Osteocyte (in vitro differentiated cells): Measurements from ENCODE around the gene DCAF6. TPM values are rescaled to one million over a fixed set of nuclear protein-coding genes. Genes with fewer than 3 reads are reported as not detected.

Experiments
- DNase-seq: peaks from one replicate; pipeline ENCODE4 v3.0.0; 2021; ENCODE audit warnings: mixed read lengths; ENCODE audit not compliant: unreplicated experiment; ENCODE audit errors: extremely low spot score
- H3K27ac Mint-ChIP-seq: one replicate; pipeline ENCODE4 v1.8.0; 2021; ENCODE audit warnings: mild to moderate bottlenecking, mixed read lengths; ENCODE audit not compliant: unreplicated experiment
- H3K27me3 Mint-ChIP-seq: one replicate; pipeline ENCODE4 v1.8.0; 2021; ENCODE audit warnings: mixed read lengths; ENCODE audit not compliant: unreplicated experiment
- H3K36me3 Mint-ChIP-seq: one replicate; pipeline ENCODE4 v1.8.0; 2021; ENCODE audit warnings: mixed read lengths; ENCODE audit not compliant: unreplicated experiment
- H3K4me1 Mint-ChIP-seq: one replicate; pipeline ENCODE4 v1.8.0; 2021; ENCODE audit warnings: mixed read lengths; ENCODE audit not compliant: unreplicated experiment
- H3K4me3 Mint-ChIP-seq: one replicate; pipeline ENCODE4 v1.8.0; 2021; ENCODE audit warnings: mild to moderate bottlenecking, moderate library complexity, mixed read lengths; ENCODE audit not compliant: unreplicated experiment
- H3K9me3 Mint-ChIP-seq: one replicate; pipeline ENCODE4 v1.8.0; 2021; ENCODE audit warnings: mixed read lengths; ENCODE audit not compliant: unreplicated experiment
- total RNA-seq: library from RNA; stranded (reverse); gene quantifications from 2 replicates; pipeline ENCODE4 v1.2.1, GENCODE V29; 2021
- TF ChIP-seq, protein P1 (sequence below): fragments of 200-600 bp; sonication (generic); IDR thresholded peaks from 2 replicates; pipeline ENCODE4 v1.5.0; 2021; ENCODE audit warnings: antibody characterized with exemption, mild to moderate bottlenecking, moderate library complexity

Gene DCAF6
- total RNA-seq, 1 donor from 2014 or later, result 56.8 TPM

DNA sequence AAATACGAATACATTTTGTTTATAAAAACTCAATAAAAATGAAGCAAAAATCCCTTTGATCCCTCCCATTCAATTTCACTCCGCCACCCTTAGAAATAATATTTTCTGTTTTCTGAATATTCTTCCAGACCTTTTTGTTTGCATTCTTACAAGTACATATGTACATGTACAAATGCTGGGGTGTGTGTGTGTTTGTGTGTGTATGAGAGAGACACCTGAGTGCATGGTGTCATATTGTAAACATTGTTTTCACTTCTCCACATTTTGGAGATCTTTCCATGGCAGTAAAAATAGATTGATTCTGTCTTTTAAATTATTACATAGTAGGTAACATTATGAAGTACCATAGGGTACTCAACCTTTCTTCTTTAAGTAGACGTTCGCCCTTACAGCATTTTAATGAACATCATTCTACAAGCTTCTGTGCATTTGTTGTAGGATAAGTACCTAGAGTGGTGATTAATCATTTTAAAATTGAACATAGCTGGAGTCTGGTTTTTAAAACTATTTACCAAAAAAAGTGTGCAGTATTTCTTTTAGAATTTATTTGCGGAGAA is 1.7 kb downstream of the DCAF6 start:
- Mint-ChIP-seq H3K27ac (peak overlapping the region; percentile 90), H3K4me1 (peaks cover 42% of the 10 kb centered on the region), H3K36me3 (no peaks in the 10 kb centered on the region), H3K27me3 (no peaks in the 10 kb centered on the region), H3K9me3 (no peaks in the 10 kb centered on the region), H3K4me3 (peak overlapping the region; percentile 89)
- DNase-seq, result no peak
- TF ChIP-seq, protein P1, sequence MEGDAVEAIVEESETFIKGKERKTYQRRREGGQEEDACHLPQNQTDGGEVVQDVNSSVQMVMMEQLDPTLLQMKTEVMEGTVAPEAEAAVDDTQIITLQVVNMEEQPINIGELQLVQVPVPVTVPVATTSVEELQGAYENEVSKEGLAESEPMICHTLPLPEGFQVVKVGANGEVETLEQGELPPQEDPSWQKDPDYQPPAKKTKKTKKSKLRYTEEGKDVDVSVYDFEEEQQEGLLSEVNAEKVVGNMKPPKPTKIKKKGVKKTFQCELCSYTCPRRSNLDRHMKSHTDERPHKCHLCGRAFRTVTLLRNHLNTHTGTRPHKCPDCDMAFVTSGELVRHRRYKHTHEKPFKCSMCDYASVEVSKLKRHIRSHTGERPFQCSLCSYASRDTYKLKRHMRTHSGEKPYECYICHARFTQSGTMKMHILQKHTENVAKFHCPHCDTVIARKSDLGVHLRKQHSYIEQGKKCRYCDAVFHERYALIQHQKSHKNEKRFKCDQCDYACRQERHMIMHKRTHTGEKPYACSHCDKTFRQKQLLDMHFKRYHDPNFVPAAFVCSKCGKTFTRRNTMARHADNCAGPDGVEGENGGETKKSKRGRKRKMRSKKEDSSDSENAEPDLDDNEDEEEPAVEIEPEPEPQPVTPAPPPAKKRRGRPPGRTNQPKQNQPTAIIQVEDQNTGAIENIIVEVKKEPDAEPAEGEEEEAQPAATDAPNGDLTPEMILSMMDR, result no peak

DNA sequence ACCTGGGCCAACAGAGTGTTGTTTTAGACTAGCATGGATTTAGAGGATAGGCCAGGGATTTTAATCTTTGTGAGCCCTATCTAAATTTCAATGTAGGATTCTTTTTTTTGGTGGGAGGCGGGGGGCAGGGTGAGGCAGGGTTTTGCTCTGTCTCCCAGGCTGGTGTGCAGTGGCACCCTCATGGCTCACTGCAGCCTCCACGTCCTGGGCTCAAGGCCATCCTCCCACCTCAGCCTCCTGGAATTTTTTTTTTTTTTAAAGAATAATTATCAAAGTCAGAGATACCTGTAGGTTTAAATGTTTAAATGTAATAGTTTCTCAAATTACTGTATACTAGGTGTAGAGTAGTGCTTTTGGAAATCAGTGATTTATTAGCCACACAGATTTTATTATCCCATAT is 3.8 kb downstream of the DCAF6 start:
- Mint-ChIP-seq H3K27me3 (no peaks in the 10 kb centered on the region), H3K9me3 (no peaks in the 10 kb centered on the region), H3K4me3 (no peak overlapping the region), H3K27ac (no peak overlapping the region), H3K36me3 (no peaks in the 10 kb centered on the region), H3K4me1 (peaks cover 24% of the 10 kb centered on the region)
- DNase-seq, result no peak
- TF ChIP-seq, protein P1, result no peak

DNA sequence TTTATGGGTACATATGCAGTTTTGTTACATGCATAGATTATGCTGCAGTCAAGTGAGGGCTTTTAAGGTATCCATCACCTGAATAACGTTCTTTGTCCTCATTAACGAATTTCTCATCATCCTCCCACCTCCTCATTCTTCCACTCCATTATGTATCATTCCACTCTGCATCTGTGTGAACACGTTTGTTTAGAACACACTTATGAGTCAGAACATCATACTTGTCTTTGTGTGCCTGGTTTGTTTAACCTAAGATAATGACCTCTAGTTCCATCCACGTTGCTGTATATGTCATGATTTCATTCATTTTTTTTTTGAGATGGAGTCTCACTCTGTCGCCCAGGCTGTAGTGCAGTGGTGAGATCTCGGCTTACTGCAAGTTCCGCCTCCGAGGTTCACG is 7.1 kb downstream of the DCAF6 start:
- Mint-ChIP-seq H3K4me3 (no peak overlapping the region), H3K27ac (no peak overlapping the region), H3K4me1 (peaks cover 36% of the 10 kb centered on the region), H3K27me3 (no peaks in the 10 kb centered on the region), H3K9me3 (no peaks in the 10 kb centered on the region), H3K36me3 (no peaks in the 10 kb centered on the region)
- TF ChIP-seq, protein P1, result no peak
- DNase-seq, result no peak

DNA sequence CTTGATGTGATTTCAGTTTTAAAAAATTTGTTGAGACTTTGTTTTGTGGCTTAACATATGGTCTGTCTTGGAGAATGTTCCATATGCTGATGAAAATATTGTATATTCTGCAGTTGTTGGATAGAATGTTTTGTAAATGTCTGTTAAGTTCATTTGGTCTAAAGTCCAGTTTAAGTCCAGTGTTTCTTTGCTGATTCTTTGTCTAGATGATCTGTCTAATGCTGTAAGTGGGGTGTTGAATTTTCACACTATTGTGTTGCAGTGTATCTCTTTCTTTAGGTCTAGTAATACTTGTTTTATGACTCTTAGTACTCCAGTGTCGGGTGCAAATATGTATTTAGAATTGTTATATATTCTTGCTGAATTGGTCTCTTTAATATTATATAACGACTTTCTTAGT is 11.2 kb downstream of the DCAF6 start:
- Mint-ChIP-seq H3K27ac (peak overlapping the region; percentile 1), H3K9me3 (no peaks in the 10 kb centered on the region), H3K4me1 (peaks cover 27% of the 10 kb centered on the region), H3K27me3 (no peaks in the 10 kb centered on the region), H3K4me3 (no peak overlapping the region), H3K36me3 (peaks cover 8% of the 10 kb centered on the region)
- TF ChIP-seq, protein P1, result no peak
- no peak for DNase-seq

DNA sequence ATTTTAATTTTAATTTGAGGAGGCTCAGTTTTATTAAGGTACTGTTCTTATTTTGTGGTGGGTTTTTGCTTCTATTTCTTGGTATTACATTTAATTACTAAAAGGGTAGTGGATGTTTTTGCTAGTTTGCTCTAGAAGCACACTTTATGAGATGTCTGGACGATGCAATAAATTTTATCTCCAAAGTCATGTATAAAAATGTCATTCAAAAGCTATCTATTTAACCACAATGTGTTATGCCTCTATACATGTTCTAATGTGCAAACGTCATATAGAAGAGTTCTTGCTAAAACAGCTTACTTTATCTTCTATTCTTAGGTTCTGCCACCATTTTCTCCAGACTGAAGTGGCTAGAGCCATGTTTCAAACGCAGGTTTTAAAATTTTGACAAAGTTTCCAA is 13.3 kb downstream of the DCAF6 start:
- no peaks in the 10 kb centered on the region for H3K9me3 Mint-ChIP-seq
- no peak overlapping the region for H3K4me3 Mint-ChIP-seq
- peaks cover 25% of the 10 kb centered on the region for H3K4me1 Mint-ChIP-seq
- H3K27ac Mint-ChIP-seq, result no peak overlapping the region
- H3K36me3 Mint-ChIP-seq, result peaks cover 19% of the 10 kb centered on the region
- no peaks in the 10 kb centered on the region for H3K27me3 Mint-ChIP-seq
- DNase-seq, result no peak
- TF ChIP-seq, protein P1, result no peak
